ENCODE data around the gene MMP17.
A peak's percentile ranks its signal among the peaks of the same experiment; 100 is the strongest.

Gene MMP17

GRCh38 chr12:131894981-131895639, 66.9 kb downstream of the MMP17 start:
- DNase-seq (ENCODE audit: low read depth, low spot score), result no peak

GRCh38 chr12:131895640-131896079, 67.5 kb downstream of the MMP17 start:
- DNase-seq (ENCODE audit: low read depth, low spot score), result no peak

- DNase-seq (ENCODE audit: low read depth, low spot score), result peak; percentile 68
These were observed 68.1 kb downstream of the MMP17 start for GRCh38 chr12:131896080-131896810.

- DNase-seq (ENCODE audit: low read depth, low spot score), result no peak
These were observed 68.6 kb downstream of the MMP17 start for GRCh38 chr12:131896811-131897270.

GRCh38 chr12:131897276-131897675, 69.1 kb downstream of the MMP17 start:
- no peak for DNase-seq (ENCODE audit: low read depth, low spot score)

- no peak for DNase-seq (ENCODE audit: low read depth, low spot score)
These were observed 69.7 kb downstream of the MMP17 start for GRCh38 chr12:131897875-131898274.

- DNase-seq (ENCODE audit: low read depth, low spot score), result no peak
These were observed 72.2 kb downstream of the MMP17 start for GRCh38 chr12:131900397-131900796.

Measured in brain pericyte (primary cell).